Epithelial cell of proximal tubule (primary cell): ENCODE results near the gene FRS2. TPM values are rescaled to one million over a fixed set of nuclear protein-coding genes. Genes with fewer than 3 reads are reported as not detected.

ENCODE experiments used
- DNase-seq: peaks from one replicate; pipeline ENCODE4 v3.0.0-alpha.2; 2011; ENCODE audit warnings: low read depth
- H3K4me3 ChIP-seq: 2 replicates; pipeline ENCODE4 v1.5.1; 2011; ENCODE audit warnings: low read depth, mild to moderate bottlenecking, low read length
- total RNA-seq: library from RNA; depleted of rRNA; stranded (reverse); fragments of >200 nt; gene quantifications from 2 replicates; pipeline ENCODE4 v1.2.3, GENCODE V29; 2015
- TF ChIP-seq, protein P1 (sequence below): conservative IDR thresholded peaks from 2 replicates; pipeline ENCODE4 v1.5.1; 2012; ENCODE audit warnings: low read depth, mild to moderate bottlenecking, low read length

The FRS2 gene
- total RNA-seq, 1 donor from 2014 or later = 28.9 TPM

DNA sequence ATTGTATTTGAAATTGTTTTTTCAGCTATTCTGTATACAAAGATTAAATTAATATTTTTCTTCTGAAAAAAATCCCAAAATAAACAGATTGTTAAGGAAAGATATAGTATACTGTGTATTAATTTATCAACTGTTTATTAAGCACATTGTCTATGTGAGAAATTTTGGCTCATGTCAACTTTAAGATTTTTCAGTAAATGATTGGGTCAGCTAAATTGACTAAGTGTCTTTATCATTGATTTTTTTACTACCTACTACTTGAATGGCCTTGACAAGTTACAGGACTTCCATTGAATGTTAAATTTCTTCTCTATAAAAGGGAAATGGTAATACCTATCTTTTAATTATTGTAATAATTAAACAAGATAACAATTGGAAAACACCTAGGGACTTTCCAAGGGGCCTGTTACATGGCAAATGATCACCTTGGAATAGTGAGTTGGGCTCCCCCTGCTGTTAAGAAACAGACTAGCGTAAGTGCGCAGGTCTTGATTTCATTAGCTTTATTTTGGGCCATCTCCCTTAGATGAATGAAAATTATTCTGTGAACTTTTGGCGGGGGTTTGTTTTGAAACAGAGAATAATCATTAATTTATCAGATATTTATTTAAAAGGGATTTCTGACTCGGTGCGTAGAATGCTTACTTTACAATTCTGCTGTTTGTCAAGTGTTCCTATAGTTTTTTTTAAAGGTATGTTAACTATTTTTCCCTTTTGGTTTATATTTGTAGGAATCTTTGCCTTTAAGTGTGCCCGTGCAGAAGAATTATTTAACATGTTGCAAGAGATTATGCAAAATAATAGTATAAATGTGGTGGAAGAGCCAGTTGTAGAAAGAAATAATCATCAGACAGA, 100.6 kb downstream of the FRS2 start:
- H3K4me3 ChIP-seq = no peak overlapping the region
- TF ChIP-seq, protein P1, sequence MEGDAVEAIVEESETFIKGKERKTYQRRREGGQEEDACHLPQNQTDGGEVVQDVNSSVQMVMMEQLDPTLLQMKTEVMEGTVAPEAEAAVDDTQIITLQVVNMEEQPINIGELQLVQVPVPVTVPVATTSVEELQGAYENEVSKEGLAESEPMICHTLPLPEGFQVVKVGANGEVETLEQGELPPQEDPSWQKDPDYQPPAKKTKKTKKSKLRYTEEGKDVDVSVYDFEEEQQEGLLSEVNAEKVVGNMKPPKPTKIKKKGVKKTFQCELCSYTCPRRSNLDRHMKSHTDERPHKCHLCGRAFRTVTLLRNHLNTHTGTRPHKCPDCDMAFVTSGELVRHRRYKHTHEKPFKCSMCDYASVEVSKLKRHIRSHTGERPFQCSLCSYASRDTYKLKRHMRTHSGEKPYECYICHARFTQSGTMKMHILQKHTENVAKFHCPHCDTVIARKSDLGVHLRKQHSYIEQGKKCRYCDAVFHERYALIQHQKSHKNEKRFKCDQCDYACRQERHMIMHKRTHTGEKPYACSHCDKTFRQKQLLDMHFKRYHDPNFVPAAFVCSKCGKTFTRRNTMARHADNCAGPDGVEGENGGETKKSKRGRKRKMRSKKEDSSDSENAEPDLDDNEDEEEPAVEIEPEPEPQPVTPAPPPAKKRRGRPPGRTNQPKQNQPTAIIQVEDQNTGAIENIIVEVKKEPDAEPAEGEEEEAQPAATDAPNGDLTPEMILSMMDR = peak; percentile 94
- peak; percentile 51 for DNase-seq

DNA sequence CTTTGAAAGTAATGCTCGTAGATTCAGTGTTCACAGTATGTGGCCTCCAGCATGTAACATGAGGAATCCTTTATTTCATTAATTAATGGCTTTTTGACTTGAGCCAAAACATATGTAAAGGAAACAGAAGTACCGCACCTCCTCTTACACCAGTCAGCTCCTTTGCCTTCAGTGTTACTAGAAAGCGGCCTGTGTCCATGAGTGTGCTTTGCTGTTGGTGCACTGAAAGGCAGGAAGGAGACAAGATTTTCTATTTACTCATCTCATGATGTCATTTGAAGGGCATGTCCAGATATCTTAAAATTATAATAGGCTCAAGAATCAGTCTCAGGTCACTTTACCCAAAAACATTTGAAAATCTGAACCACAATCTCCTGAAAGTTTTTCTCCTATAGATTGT, 105.2 kb downstream of the FRS2 start:
- no peak overlapping the region for H3K4me3 ChIP-seq
- TF ChIP-seq, protein P1 = no peak
- DNase-seq = no peak

DNA sequence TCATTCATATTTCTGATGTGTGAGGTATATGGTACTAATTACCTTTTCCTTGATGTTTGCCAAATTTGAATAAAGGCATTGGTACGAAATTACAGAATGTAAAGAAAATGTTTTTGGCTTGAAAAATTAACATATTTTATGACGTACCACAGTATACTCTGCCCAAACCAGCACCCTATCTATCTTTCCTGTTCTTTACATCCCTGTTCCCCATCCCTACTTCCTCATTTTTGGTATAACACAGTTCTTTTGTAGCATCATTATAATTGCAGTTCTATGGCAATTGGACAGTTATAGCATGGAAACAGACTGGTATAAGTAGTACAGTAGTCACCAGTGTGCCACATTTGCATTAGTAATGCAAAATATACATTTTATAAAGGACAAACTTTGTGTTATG, 108.1 kb downstream of the FRS2 start:
- H3K4me3 ChIP-seq = no peak overlapping the region
- no peak for DNase-seq
- TF ChIP-seq, protein P1 = no peak

DNA sequence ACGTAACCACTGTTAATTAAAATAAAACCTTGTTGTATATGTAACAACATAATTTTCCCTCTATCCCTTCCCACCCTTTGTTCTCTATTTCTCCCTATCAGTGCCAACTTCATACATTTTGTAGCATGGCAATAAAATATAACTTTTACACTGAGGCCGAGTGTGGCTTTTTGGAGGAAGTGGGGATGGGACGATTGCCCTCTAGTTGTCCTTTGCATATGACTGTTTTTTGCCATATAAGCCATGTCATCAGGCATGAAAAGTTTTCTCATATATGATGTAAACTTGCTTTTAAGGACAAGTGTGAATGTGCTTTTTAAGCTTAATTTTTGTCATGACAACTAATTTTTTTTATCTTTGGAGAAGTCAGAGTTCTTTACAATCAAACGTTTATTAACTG, 108.8 kb downstream of the FRS2 start:
- TF ChIP-seq, protein P1 = no peak
- no peak for DNase-seq
- H3K4me3 ChIP-seq = no peak overlapping the region

DNA sequence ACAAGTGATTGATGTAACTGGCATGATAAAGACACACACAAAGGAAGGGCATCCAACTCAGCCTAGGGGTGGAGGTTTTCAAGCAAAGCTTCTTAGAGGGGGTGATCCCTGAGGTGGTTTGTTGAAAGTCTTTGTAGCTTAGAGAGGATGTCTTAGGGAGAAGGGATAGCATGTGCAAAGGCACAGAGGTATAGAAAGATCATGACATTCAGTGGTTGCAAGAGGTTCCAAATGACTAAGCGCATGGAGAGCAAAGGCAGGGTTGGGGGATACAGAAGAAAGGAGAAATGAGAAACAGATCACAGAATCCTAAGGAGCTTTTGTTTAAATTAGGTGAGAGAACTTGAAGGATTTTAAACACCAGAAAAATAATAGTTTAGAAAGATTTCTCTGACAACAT, 109.9 kb downstream of the FRS2 start:
- H3K4me3 ChIP-seq = no peak overlapping the region
- TF ChIP-seq, protein P1 = no peak
- DNase-seq = no peak

DNA sequence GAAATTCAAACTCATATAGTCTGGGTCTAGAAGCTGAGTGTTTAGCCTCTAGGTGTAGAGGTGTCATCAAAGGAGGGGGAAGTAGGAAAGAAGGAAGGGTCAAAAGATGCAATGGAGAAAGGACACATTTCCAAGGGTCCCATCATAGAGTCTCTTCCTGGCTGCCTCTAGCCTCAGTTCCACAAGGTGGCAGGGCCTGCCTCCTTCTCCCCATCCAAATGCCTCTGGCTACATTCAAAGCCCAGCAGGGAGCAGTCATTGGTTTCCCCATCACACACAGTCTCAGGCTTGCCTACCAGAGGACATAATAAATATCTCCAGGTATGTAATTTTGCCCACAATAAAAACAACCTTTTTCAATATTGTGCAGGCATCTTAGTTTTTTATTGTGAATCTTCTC, 113.0 kb downstream of the FRS2 start:
- no peak overlapping the region for H3K4me3 ChIP-seq
- TF ChIP-seq, protein P1 = peak; percentile 40
- DNase-seq = no peak
